K562 (cell line): ENCODE measurements around the gene USP17L30. TPM values are rescaled to one million over a fixed set of nuclear protein-coding genes. Genes with fewer than 3 reads are reported as not detected.
"Not testable (repeated sequence)": the region's sequence is repeated elsewhere in the genome, so short reads cannot be mapped to it uniquely, and the experiment has no call there.

Experiments used
- ATAC-seq: fragments of 200-7000 bp; cut with Tn5 transposase; 3 replicates; pipeline ENCODE4 v1.9.1; 2020; ENCODE audit warnings: moderate library complexity
- BruUV-seq: library from RNA; stranded (reverse); fragments of 400-500 nt; replicated peaks from 2 replicates; lab custom pipeline; 2021; lab: Mats Ljungman, UMichigan
- CTCF ChIA-PET: fragments of 300-600 bp; formaldehyde crosslinking; extraction: SDS; loops from one replicate; lab custom pipeline; 2021; ENCODE audit warnings: low intra/inter-chr PET ratio; lab: Yijun Ruan, JAX
- POLR2A ChIA-PET: fragments of 300-600, 350-650 bp; sonication (Branson Sonifier 250); formaldehyde crosslinking; extraction: SDS; loops from one replicate; lab custom pipeline; 2021; ENCODE audit warnings: antibody characterized with exemption, inconsistent platforms; lab: Yijun Ruan, JAX
- DNase-seq, 4 experiments: peaks; one replicate each; pipeline versions ENCODE4 v3.0.0 to v3.0.0-alpha.2; 2011 to 2018; ENCODE audit warnings: low spot score in 3 of 4, mixed read lengths in 3 of 4; ENCODE audit errors: extremely low read depth in 1 of 4
- FAIRE-seq: peaks from 2 replicates; lab custom pipeline; 2011; peaks lifted over from hg19 to GRCh38; lab: Jason Lieb, UNC
- H2AFZ ChIP-seq: 2 replicates; pipeline ENCODE4 v1.6.0; 2011; ENCODE audit warnings: low read depth, low read length, control low read depth, inconsistent platforms
- H3K27ac ChIP-seq: fragments of 200-600 bp; 3 replicates; pipeline ENCODE4 v1.8.0; 2011; ENCODE audit warnings: low read depth, mild to moderate bottlenecking, control low read depth, inconsistent platforms, low read length, moderate library complexity, mixed read lengths; ENCODE audit errors: extremely low read depth
- H3K27me3 ChIP-seq, 2 experiments: fragments of 300-600 bp in 1 of 2; 2 replicates in 1 of 2; 3 replicates in 1 of 2; pipeline versions ENCODE4 v1.6.0 to v1.8.0; 2011; ENCODE audit warnings: inconsistent platforms in 2 of 2, low read length in 2 of 2, mild to moderate bottlenecking in 1 of 2, mixed read lengths in 1 of 2, moderate library complexity in 1 of 2; ENCODE audit not compliant: control insufficient read depth in 2 of 2, insufficient read depth in 2 of 2
- H3K36me3 ChIP-seq: fragments of 300-600 bp; 3 replicates; pipeline ENCODE4 v1.8.0; 2011; ENCODE audit warnings: mild to moderate bottlenecking, low read length, inconsistent platforms; ENCODE audit not compliant: control insufficient read depth, insufficient read depth
- H3K4me1 ChIP-seq, 2 experiments: fragments of 200-600 bp in 1 of 2; replicated peaks in 1 of 2; 2 replicates in 1 of 2; 3 replicates in 1 of 2; pipeline versions ENCODE4 v1.5.1 to v1.8.0; 2011; ENCODE audit warnings: inconsistent platforms in 2 of 2, low read length in 2 of 2, mild to moderate bottlenecking in 1 of 2, mixed read lengths in 1 of 2, moderate library complexity in 1 of 2; ENCODE audit not compliant: control insufficient read depth in 2 of 2, insufficient read depth in 2 of 2
- H3K4me2 ChIP-seq: 2 replicates; pipeline ENCODE4 v1.6.1; 2011; ENCODE audit warnings: low read length, control low read depth, inconsistent platforms, mixed read lengths; ENCODE audit not compliant: insufficient read depth
- H3K4me3 ChIP-seq: fragments of 200-600 bp; sonication (generic), shearing (Covaris generic); 2 replicates; pipeline ENCODE4 v1.5.1; 2016; ENCODE audit warnings: control low read depth, inconsistent platforms
- H3K79me2 ChIP-seq: fragments of 200-600 bp; 3 replicates; pipeline ENCODE4 v1.8.0; 2011; ENCODE audit warnings: low read length, inconsistent platforms; ENCODE audit not compliant: control insufficient read depth, insufficient read depth
- H3K9ac ChIP-seq, 2 experiments: 2 replicates each; pipeline versions ENCODE4 v1.6.0 to v1.6.1; 2011; ENCODE audit warnings: low read depth in 2 of 2, low read length in 2 of 2, control low read depth in 1 of 2, inconsistent platforms in 1 of 2, mild to moderate bottlenecking in 1 of 2, mixed read lengths in 1 of 2; ENCODE audit not compliant: insufficient read depth in 1 of 2
- H3K9me1 ChIP-seq: one replicate; pipeline ENCODE4 v1.6.0; 2011; ENCODE audit warnings: inconsistent platforms, mild to moderate bottlenecking, low read length, moderate library complexity; ENCODE audit not compliant: control insufficient read depth, insufficient read depth
- H3K9me3 ChIP-seq: replicated peaks from 2 replicates; pipeline ENCODE4 v1.5.1; 2011; ENCODE audit warnings: low read depth, low read length, inconsistent platforms; ENCODE audit not compliant: control insufficient read depth, insufficient read depth
- H4K20me1 ChIP-seq: replicated peaks from 2 replicates; pipeline ENCODE4 v1.6.1; 2011; ENCODE audit warnings: low read length, inconsistent platforms, mixed read lengths; ENCODE audit not compliant: control insufficient read depth, insufficient read depth
- NFIC ChIP-seq: fragments of 450-650 bp; IDR thresholded peaks from 2 replicates; pipeline ENCODE4 v1.6.1; 2017; ENCODE audit warnings: mild to moderate bottlenecking, inconsistent platforms
- WGBS: fragments of 100-300 bp; shearing (Covaris generic); methylation state at CpG from one replicate; pipeline ENCODE4 v1.1.6; 2016; ENCODE audit warnings: low coverage, mixed read lengths; ENCODE audit not compliant: insufficient coverage; ENCODE audit errors: missing lambda C conversion rate; 5-methylcytosine and 5-hydroxymethylcytosine counted together
- in situ Hi-C: fragments of 300-500 bp; cut with MboI; formaldehyde crosslinking; loops from 4 replicates; pipeline ENCODE4 v1.15.0; 2018; ENCODE audit warnings: inconsistent platforms, mixed read lengths
- intact Hi-C: fragments of 100-400 bp; cut with micrococcal nuclease; formaldehyde crosslinking; loops from 2 replicates; pipeline ENCODE4 v1.14.2; 2022
- polyA plus RNA-seq, 8 experiments: library from polyadenylated mRNA; depleted of rRNA in 4 of 8; stranded (reverse) in 5 of 8; unstranded in 3 of 8; fragments of >200 nt; fragmentation: Nextera tagmentation in 2 of 8; fragmentation: Illumina TruSeq in 1 of 8; extraction: Ambion mirVana in 2 of 8; extraction: Trizol in 1 of 8; gene quantifications; 2 replicates each; pipeline versions ENCODE4 v1.2.1 to v1.2.3, GENCODE V29; 2011 to 2014; ENCODE audit warnings: inconsistent platforms in 1 of 8, missing spikeins in 1 of 8
- total RNA-seq, 7 experiments: library from RNA; depleted of rRNA in 6 of 7; stranded (reverse); fragments of >200 nt in 6 of 7; fragmentation: Illumina TruSeq in 2 of 7; extraction: Trizol in 2 of 7; gene quantifications; 2 replicates each; pipeline versions ENCODE4 v1.2.1 to v1.2.3, GENCODE V29; 2011 to 2021; ENCODE audit warnings: low replicate concordance in 1 of 7

USP17L30 gene
- total and polyA plus RNA-seq, 9 of the 15 experiments (the other 6 are each of a cell fraction or from before 2014, with no cell fraction given): not detected

GRCh38 chr4:9405774-9406173 lies 42.8 kb downstream of the USP17L30 start:
- DNase-seq, H3K36me3 ChIP-seq, intact Hi-C loops, FAIRE-seq, H2AFZ ChIP-seq, BruUV-seq, CTCF ChIA-PET, H3K27me3 ChIP-seq, H3K79me2 ChIP-seq, H3K4me2 ChIP-seq, H3K9me1 ChIP-seq, ATAC-seq: not testable (repeated sequence)
- TF ChIP-seq NFIC: peak; percentile 41; the same call in 1 of the 2 replicates
- TF ChIP-seq, all 486 proteins: peak for 1; not testable (repeated sequence) for 485
- H3K9me3 ChIP-seq, H3K9ac ChIP-seq, H3K4me3 ChIP-seq, in situ Hi-C loops, H4K20me1 ChIP-seq, POLR2A ChIA-PET, H3K27ac ChIP-seq, H3K4me1 ChIP-seq: not testable (repeated sequence)
- 0% methylated on average over 2 of the region's 2 CpGs for WGBS

DNA sequence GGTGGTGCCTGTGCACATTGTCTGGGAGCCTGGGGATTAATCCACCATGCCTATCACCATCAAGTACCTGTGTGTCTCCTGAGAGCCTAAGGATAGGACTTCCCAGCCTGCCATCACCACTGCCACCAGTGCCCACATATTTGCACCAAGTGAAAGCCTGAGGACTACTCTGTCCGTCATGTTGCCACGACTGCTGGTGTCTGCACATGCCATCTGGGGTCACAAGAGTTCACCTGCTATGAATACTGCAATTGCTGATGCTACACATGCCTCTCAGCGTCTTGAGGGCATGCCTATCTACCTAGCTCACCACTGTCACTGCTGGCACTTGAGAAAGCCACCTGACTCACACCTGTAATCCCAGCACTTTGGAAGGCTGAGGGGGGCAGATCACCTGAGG lies 43.6 kb downstream of the USP17L30 start:
- ATAC-seq, H3K9ac ChIP-seq, H2AFZ ChIP-seq, in situ Hi-C loops, H3K27me3 ChIP-seq, intact Hi-C loops, H3K36me3 ChIP-seq, H3K9me3 ChIP-seq, POLR2A ChIA-PET, BruUV-seq, H3K4me3 ChIP-seq, CTCF ChIA-PET, H3K27ac ChIP-seq, H3K79me2 ChIP-seq, H3K4me2 ChIP-seq, H3K4me1 ChIP-seq, DNase-seq, FAIRE-seq, H4K20me1 ChIP-seq, H3K9me1 ChIP-seq: not testable (repeated sequence)
- 6% methylated on average over 3 of the region's 3 CpGs for WGBS
